WTC11 (cell line): ENCODE measurements around the gene SH2D4B. TPM values are rescaled to one million over a fixed set of nuclear protein-coding genes. Genes with fewer than 3 reads are reported as not detected.

ENCODE experiments used
- ATAC-seq: fragments of 200-7000 bp; cut with Tn5 transposase; 2 replicates; pipeline ENCODE4 v1.10.0; 2021; ENCODE audit warnings: mild to moderate bottlenecking, moderate library complexity
- CTCF ChIA-PET: fragments of 300-600 bp; sonication (Branson Sonifier 250); formaldehyde crosslinking; loops from one replicate; lab custom pipeline; 2021; ENCODE audit warnings: antibody characterized with exemption; lab: Charles Lee
- POLR2A ChIA-PET: fragments of 350-600 bp; sonication (Branson Sonifier 250); formaldehyde crosslinking; loops from one replicate; lab custom pipeline; 2021; ENCODE audit warnings: antibody characterized with exemption; lab: Charles Lee
- DNase-seq: peaks from one replicate; pipeline ENCODE4 v3.0.0; 2021; ENCODE audit warnings: low spot score
- H3K27ac Mint-ChIP-seq: 2 replicates; pipeline ENCODE4 v1.8.0; 2021; ENCODE audit warnings: mixed read lengths
- H3K27me3 Mint-ChIP-seq: 2 replicates; pipeline ENCODE4 v1.8.0; 2021; ENCODE audit warnings: low read depth, mild to moderate bottlenecking, moderate library complexity, mixed read lengths
- H3K36me3 Mint-ChIP-seq: 2 replicates; pipeline ENCODE4 v1.8.0; 2021; ENCODE audit warnings: mixed read lengths
- H3K4me1 Mint-ChIP-seq: 2 replicates; pipeline ENCODE4 v1.8.0; 2022; ENCODE audit warnings: mixed read lengths
- H3K4me3 Mint-ChIP-seq: 2 replicates; pipeline ENCODE4 v1.8.0; 2021; ENCODE audit warnings: mild to moderate bottlenecking, moderate library complexity, mixed read lengths
- H3K9me3 Mint-ChIP-seq: 2 replicates; pipeline ENCODE4 v1.8.0; 2021; ENCODE audit warnings: mixed read lengths
- CBFB ChIP-seq: sonication (generic); formaldehyde crosslinking; IDR thresholded peaks from 2 replicates; pipeline ENCODE4 v1.8.1; 2022; ENCODE audit warnings: mild to moderate bottlenecking, low read depth, missing genetic modification reagents
- CDX4 ChIP-seq: fragments of 250-450 bp; sonication (Bioruptor Pico); IDR thresholded peaks from 2 replicates; pipeline ENCODE4 v1.9.0; 2021; ENCODE audit warnings: moderate library complexity, mild to moderate bottlenecking, inconsistent platforms, borderline replicate concordance
- E2F4 ChIP-seq: sonication (generic); formaldehyde crosslinking; IDR thresholded peaks from 2 replicates; pipeline ENCODE4 v1.8.1; 2022; ENCODE audit warnings: low read depth, mild to moderate bottlenecking, moderate library complexity, missing genetic modification reagents, borderline replicate concordance
- EMX1 ChIP-seq: fragments of 250-450 bp; sonication (Bioruptor Pico); IDR thresholded peaks from 2 replicates; pipeline ENCODE4 v1.8.0; 2021; ENCODE audit warnings: mild to moderate bottlenecking
- ESRRA ChIP-seq: sonication (generic); formaldehyde crosslinking; IDR thresholded peaks from 2 replicates; pipeline ENCODE4 v1.8.1; 2022; ENCODE audit warnings: mild to moderate bottlenecking, missing genetic modification reagents, borderline replicate concordance
- FOXP1 ChIP-seq: sonication (generic); formaldehyde crosslinking; IDR thresholded peaks from 2 replicates; pipeline ENCODE4 v1.8.0; 2022; ENCODE audit warnings: missing genetic modification reagents, mild to moderate bottlenecking, moderate library complexity, borderline replicate concordance
- GABPB1 ChIP-seq: sonication (generic); formaldehyde crosslinking; IDR thresholded peaks from 2 replicates; pipeline ENCODE4 v1.8.1; 2023; ENCODE audit warnings: mild to moderate bottlenecking, missing genetic modification reagents
- GTF2I ChIP-seq: fragments of 250-450 bp; sonication (Bioruptor Pico); conservative IDR thresholded peaks from 2 replicates; pipeline ENCODE4 v1.4.0; 2021; ENCODE audit warnings: mild to moderate bottlenecking
- IRF2 ChIP-seq: sonication (generic); formaldehyde crosslinking; IDR thresholded peaks from 2 replicates; pipeline ENCODE4 v1.8.0; 2022; ENCODE audit warnings: low read depth, missing genetic modification reagents, borderline replicate concordance
- JUN ChIP-seq: sonication (generic); formaldehyde crosslinking; IDR thresholded peaks from 2 replicates; pipeline ENCODE4 v1.8.0; 2023; ENCODE audit warnings: mild to moderate bottlenecking, missing genetic modification reagents
- NFE2L1 ChIP-seq: sonication (generic); formaldehyde crosslinking; IDR thresholded peaks from 2 replicates; pipeline ENCODE4 v1.8.1; 2023; ENCODE audit warnings: missing genetic modification reagents
- NR2C2 ChIP-seq: sonication (generic); formaldehyde crosslinking; IDR thresholded peaks from 2 replicates; pipeline ENCODE4 v1.8.0; 2022; ENCODE audit warnings: mild to moderate bottlenecking, missing genetic modification reagents
- SMAD4 ChIP-seq: sonication (generic); formaldehyde crosslinking; IDR thresholded peaks from 2 replicates; pipeline ENCODE4 v1.8.0; 2022; ENCODE audit warnings: mild to moderate bottlenecking, missing genetic modification reagents
- ZNF512 ChIP-seq: sonication (generic); formaldehyde crosslinking; IDR thresholded peaks from 2 replicates; pipeline ENCODE4 v1.8.1; 2022; ENCODE audit warnings: missing genetic modification reagents, borderline replicate concordance
- ZNF532 ChIP-seq: fragments of 250-450 bp; sonication (Bioruptor Pico); IDR thresholded peaks from 2 replicates; pipeline ENCODE4 v1.9.0; 2021; ENCODE audit warnings: mild to moderate bottlenecking, borderline replicate concordance
- total RNA-seq: library from RNA; stranded (reverse); gene quantifications from 3 replicates; pipeline ENCODE4 v1.2.3, GENCODE V29; 2021
- TF ChIP-seq, protein P1 (sequence below): sonication (generic); formaldehyde crosslinking; IDR thresholded peaks from 2 replicates; pipeline ENCODE4 v1.8.0; 2022; ENCODE audit warnings: mild to moderate bottlenecking, missing genetic modification reagents
- TF ChIP-seq, protein P2 (sequence below): sonication (generic); formaldehyde crosslinking; conservative IDR thresholded peaks from 2 replicates; pipeline ENCODE4 v1.8.1; 2022; ENCODE audit warnings: mild to moderate bottlenecking, missing genetic modification reagents
- TF ChIP-seq, protein P3 (sequence below): sonication (generic); formaldehyde crosslinking; IDR thresholded peaks from 2 replicates; pipeline ENCODE4 v1.8.0; 2022; ENCODE audit warnings: missing genetic modification reagents
- TF ChIP-seq, protein P4 (sequence below): fragments of 250-450 bp; sonication (Bioruptor Pico); conservative IDR thresholded peaks from 2 replicates; pipeline ENCODE4 v1.9.0; 2021; ENCODE audit warnings: mild to moderate bottlenecking
- TF ChIP-seq, protein P5 (sequence below): sonication (generic); formaldehyde crosslinking; IDR thresholded peaks from 2 replicates; pipeline ENCODE4 v1.8.1; 2022; ENCODE audit warnings: mild to moderate bottlenecking, moderate library complexity, missing genetic modification reagents

The SH2D4B gene
- total RNA-seq, 1 experiment from 2014 or later: 0.04 TPM

- TF ChIP-seq E2F4 (CRISPR knock-in tag) (no peak), GTF2I (CRISPR knock-in tag) (no peak), CDX4 (no peak), NR2C2 (CRISPR knock-in tag) (no peak), FOXP1 (CRISPR knock-in tag) (no peak), EMX1 (CRISPR knock-in tag) (no peak), JUN (CRISPR knock-in tag) (no peak)
- TF ChIP-seq, protein P1, sequence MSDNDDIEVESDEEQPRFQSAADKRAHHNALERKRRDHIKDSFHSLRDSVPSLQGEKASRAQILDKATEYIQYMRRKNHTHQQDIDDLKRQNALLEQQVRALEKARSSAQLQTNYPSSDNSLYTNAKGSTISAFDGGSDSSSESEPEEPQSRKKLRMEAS (CRISPR knock-in tag): no peak
- TF ChIP-seq, protein P2, sequence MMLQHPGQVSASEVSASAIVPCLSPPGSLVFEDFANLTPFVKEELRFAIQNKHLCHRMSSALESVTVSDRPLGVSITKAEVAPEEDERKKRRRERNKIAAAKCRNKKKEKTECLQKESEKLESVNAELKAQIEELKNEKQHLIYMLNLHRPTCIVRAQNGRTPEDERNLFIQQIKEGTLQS: no peak
- TF ChIP-seq, all 79 proteins: peak for 0
Measured at GRCh38 chr10:80642661-80643060, 105.0 kb downstream of the SH2D4B start (continued).

- ATAC-seq: no peak
- TF ChIP-seq ESRRA (CRISPR knock-in tag) (no peak), GABPB1 (CRISPR knock-in tag) (no peak), SMAD4 (CRISPR knock-in tag) (no peak), ZNF532 (CRISPR knock-in tag) (no peak), CBFB (CRISPR knock-in tag) (no peak), ZNF512 (no peak), NFE2L1 (CRISPR knock-in tag) (no peak), IRF2 (CRISPR knock-in tag) (no peak)
- TF ChIP-seq, protein P3, sequence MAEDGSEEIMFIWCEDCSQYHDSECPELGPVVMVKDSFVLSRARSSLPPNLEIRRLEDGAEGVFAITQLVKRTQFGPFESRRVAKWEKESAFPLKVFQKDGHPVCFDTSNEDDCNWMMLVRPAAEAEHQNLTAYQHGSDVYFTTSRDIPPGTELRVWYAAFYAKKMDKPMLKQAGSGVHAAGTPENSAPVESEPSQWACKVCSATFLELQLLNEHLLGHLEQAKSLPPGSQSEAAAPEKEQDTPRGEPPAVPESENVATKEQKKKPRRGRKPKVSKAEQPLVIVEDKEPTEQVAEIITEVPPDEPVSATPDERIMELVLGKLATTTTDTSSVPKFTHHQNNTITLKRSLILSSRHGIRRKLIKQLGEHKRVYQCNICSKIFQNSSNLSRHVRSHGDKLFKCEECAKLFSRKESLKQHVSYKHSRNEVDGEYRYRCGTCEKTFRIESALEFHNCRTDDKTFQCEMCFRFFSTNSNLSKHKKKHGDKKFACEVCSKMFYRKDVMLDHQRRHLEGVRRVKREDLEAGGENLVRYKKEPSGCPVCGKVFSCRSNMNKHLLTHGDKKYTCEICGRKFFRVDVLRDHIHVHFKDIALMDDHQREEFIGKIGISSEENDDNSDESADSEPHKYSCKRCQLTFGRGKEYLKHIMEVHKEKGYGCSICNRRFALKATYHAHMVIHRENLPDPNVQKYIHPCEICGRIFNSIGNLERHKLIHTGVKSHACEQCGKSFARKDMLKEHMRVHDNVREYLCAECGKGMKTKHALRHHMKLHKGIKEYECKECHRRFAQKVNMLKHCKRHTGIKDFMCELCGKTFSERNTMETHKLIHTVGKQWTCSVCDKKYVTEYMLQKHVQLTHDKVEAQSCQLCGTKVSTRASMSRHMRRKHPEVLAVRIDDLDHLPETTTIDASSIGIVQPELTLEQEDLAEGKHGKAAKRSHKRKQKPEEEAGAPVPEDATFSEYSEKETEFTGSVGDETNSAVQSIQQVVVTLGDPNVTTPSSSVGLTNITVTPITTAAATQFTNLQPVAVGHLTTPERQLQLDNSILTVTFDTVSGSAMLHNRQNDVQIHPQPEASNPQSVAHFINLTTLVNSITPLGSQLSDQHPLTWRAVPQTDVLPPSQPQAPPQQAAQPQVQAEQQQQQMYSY (CRISPR knock-in tag): no peak
- TF ChIP-seq, protein P4, sequence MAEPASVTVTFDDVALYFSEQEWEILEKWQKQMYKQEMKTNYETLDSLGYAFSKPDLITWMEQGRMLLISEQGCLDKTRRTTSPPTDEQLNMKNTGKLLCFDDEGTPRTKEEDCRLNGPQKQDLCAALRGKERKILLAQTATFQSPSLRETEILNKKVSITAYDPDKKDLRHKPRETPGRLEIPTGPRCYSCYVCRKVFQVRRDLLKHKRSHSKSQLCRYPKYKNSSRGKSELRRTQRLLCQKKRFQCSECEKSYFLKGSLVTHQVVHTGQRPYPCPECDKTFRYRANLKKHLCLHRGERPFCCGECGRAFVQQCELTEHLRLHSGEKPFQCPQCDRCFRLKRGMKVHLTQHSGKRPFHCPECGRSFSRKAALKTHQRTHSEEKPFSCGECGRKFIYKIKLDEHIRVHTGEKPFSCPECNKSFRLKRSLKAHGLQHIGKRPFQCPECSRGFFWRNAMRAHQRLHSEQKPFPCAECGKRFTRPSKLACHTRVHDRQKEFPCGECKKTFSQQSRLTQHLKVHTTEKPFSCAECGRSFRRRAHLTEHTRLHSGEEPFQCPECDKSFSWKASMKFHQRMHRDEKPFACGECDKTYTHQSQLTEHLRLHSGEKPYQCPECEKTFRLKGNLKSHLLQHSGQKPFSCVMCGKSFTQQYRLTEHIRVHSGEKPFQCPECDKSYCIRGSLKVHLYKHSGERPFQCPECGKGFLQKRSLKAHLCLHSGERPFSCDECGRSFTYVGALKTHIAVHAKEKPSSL (CRISPR knock-in tag): no peak
- TF ChIP-seq, protein P5, sequence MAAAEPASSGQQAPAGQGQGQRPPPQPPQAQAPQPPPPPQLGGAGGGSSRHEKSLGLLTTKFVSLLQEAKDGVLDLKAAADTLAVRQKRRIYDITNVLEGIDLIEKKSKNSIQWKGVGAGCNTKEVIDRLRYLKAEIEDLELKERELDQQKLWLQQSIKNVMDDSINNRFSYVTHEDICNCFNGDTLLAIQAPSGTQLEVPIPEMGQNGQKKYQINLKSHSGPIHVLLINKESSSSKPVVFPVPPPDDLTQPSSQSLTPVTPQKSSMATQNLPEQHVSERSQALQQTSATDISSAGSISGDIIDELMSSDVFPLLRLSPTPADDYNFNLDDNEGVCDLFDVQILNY (CRISPR knock-in tag): no peak
- no peaks in the 10 kb centered on the region for H3K36me3 Mint-ChIP-seq
- H3K27me3 Mint-ChIP-seq: no peaks in the 10 kb centered on the region
- H3K4me3 Mint-ChIP-seq: no peak overlapping the region
- no peak for DNase-seq
- H3K27ac Mint-ChIP-seq: no peak overlapping the region
- CTCF ChIA-PET: interaction anchor here (2.4 kb wide), 1 partner anchor 17 kb away, joined by 8 read pairs; no protein-coding TSS in a partner anchor
- no peaks in the 10 kb centered on the region for H3K9me3 Mint-ChIP-seq
- POLR2A ChIA-PET: no interaction called here
- H3K4me1 Mint-ChIP-seq: no peaks in the 10 kb centered on the region
Measured at GRCh38 chr10:80646366-80646765, 108.7 kb downstream of the SH2D4B start.
